HG03159 (cell line): ENCODE data around the gene C2CD2L.
"Not testable (repeated sequence)": the region's sequence is repeated elsewhere in the genome, so short reads cannot be mapped to it uniquely, and the experiment has no call there.

Source experiments
- ATAC-seq: cut with Tn5 transposase; IDR thresholded peaks from one replicate; pipeline ENCODE4 v1.9.1; 2021; ENCODE audit warnings: mild to moderate bottlenecking, moderate library complexity; ENCODE audit not compliant: unreplicated experiment

Gene C2CD2L

GRCh38 chr11:119106564-119107537 lies at the start of gene C2CD2L:
TSS of gene C2CD2L (plus strand) at chr11:119107344. CDS start at chr11:119107742, 398 bp downstream.
- peak; percentile 71 for ATAC-seq

GRCh38 chr11:119059128-119059527 lies 48.0 kb upstream of the C2CD2L start:
- not testable (repeated sequence) for ATAC-seq

GRCh38 chr11:119061256-119061655 lies 45.9 kb upstream of the C2CD2L start:
- no peak for ATAC-seq

GRCh38 chr11:119062779-119063178 lies 44.4 kb upstream of the C2CD2L start:
- no peak for ATAC-seq

- no peak for ATAC-seq
Measured at GRCh38 chr11:119065369-119065768, 41.8 kb upstream of the C2CD2L start.

- ATAC-seq = peak; percentile 93
Measured at GRCh38 chr11:119067371-119068222, 39.5 kb upstream of the C2CD2L start, which contains the start of gene VPS11. TSS of gene VPS11 (plus strand) at chr11:119067818. CDS start at chr11:119067824, 6 bp downstream.

- ATAC-seq = no peak
Measured at GRCh38 chr11:119077839-119078238, 29.3 kb upstream of the C2CD2L start.

- no peak for ATAC-seq
Measured at GRCh38 chr11:119078675-119079420, 28.3 kb upstream of the C2CD2L start.

GRCh38 chr11:119081682-119082260 lies 25.4 kb upstream of the C2CD2L start:
- no peak for ATAC-seq

- ATAC-seq = peak; percentile 82
Measured at GRCh38 chr11:119084663-119085436, 22.3 kb upstream of the C2CD2L start, which contains the start of gene HMBS. TSS of gene HMBS (plus strand) at chr11:119084881. CDS start at chr11:119085034, 153 bp downstream.

- ATAC-seq = peak; percentile 15
Measured at GRCh38 chr11:119085437-119085847, 21.7 kb upstream of the C2CD2L start.

- ATAC-seq = no peak
Measured at GRCh38 chr11:119087123-119087522, 20.0 kb upstream of the C2CD2L start.

- no peak for ATAC-seq
Measured at GRCh38 chr11:119087747-119088241, 19.4 kb upstream of the C2CD2L start.

- no peak for ATAC-seq
Measured at GRCh38 chr11:119088406-119088805, 18.7 kb upstream of the C2CD2L start.

GRCh38 chr11:119089319-119089718 lies 17.8 kb upstream of the C2CD2L start:
- no peak for ATAC-seq

- ATAC-seq = no peak
Measured at GRCh38 chr11:119091178-119091577, 16.0 kb upstream of the C2CD2L start.

GRCh38 chr11:119091966-119092879 lies 14.9 kb upstream of the C2CD2L start:
- no peak for ATAC-seq
